HEK293 (cell line): ENCODE results near the gene DNAH5.

Experiments
- CTCF ChIA-PET: fragments of 350-600 bp; formaldehyde crosslinking; extraction: SDS; loops from one replicate; lab custom pipeline; 2021; ENCODE audit warnings: antibody characterized with exemption; lab: Yijun Ruan, JAX
- POLR2A ChIA-PET: fragments of 300-600 bp; formaldehyde crosslinking; extraction: SDS; loops from one replicate; lab custom pipeline; 2020; ENCODE audit warnings: antibody characterized with exemption, inconsistent platforms; lab: Yijun Ruan, JAX
- H3K27ac ChIP-seq: fragments of 200-500 bp; sonication (Bioruptor generic); 2 replicates; pipeline ENCODE4 v1.5.1; 2014; ENCODE audit warnings: low read depth, low read length, control low read depth, inconsistent platforms; ENCODE audit errors: extremely low read depth
- H3K36me3 ChIP-seq, 2 experiments: fragments of 200-500 bp in 1 of 2; sonication (Bioruptor generic) in 1 of 2; 1 replicate in 1 of 2; 2 replicates in 1 of 2; pipeline ENCODE4 v1.5.1; 2014 to 2017; ENCODE audit warnings: inconsistent platforms in 2 of 2, low read length in 2 of 2; ENCODE audit not compliant: control insufficient read depth in 2 of 2, insufficient read depth in 1 of 2
- H3K4me1 ChIP-seq: fragments of 200-500 bp; sonication (Bioruptor generic); 2 replicates; pipeline ENCODE4 v1.5.1; 2014; ENCODE audit warnings: mild to moderate bottlenecking, low read length, inconsistent platforms; ENCODE audit not compliant: control insufficient read depth, insufficient read depth
- H3K4me3 ChIP-seq: 2 replicates; pipeline ENCODE4 v1.5.1; 2011; ENCODE audit warnings: low read depth, mild to moderate bottlenecking, control low read depth, low read length, moderate library complexity
- H3K9me3 ChIP-seq: fragments of 200-500 bp; sonication (Bioruptor generic); 2 replicates; pipeline ENCODE4 v1.5.1; 2014; ENCODE audit warnings: low read depth, low read length, inconsistent platforms; ENCODE audit not compliant: control insufficient read depth, insufficient read depth
- CTCF ChIP-seq: fragments of 450-650 bp; formaldehyde crosslinking; IDR thresholded peaks from 2 replicates; pipeline ENCODE4 v1.5.1; 2016; ENCODE audit warnings: missing biosample characterization, missing genetic modification characterization
- GFI1B ChIP-seq: fragments of 450-650 bp; formaldehyde crosslinking; IDR thresholded peaks from 2 replicates; pipeline ENCODE4 v1.5.1; 2016; ENCODE audit warnings: missing biosample characterization, missing genetic modification characterization
- HOXD13 ChIP-seq: sonication (generic); formaldehyde crosslinking; IDR thresholded peaks from 2 replicates; pipeline ENCODE4 v1.8.0; 2022; ENCODE audit warnings: missing genetic modification reagents, borderline replicate concordance
- MZF1 ChIP-seq: fragments of 450-650 bp; formaldehyde crosslinking; IDR thresholded peaks from 2 replicates; pipeline ENCODE4 v1.5.1; 2017; ENCODE audit warnings: missing biosample characterization, missing genetic modification characterization, borderline replicate concordance
- PRDM10 ChIP-seq: fragments of 450-650 bp; formaldehyde crosslinking; IDR thresholded peaks from 2 replicates; pipeline ENCODE4 v1.5.1; 2016; ENCODE audit warnings: missing biosample characterization, missing genetic modification characterization
- RBAK ChIP-seq: fragments of 450-650 bp; formaldehyde crosslinking; IDR thresholded peaks from 2 replicates; pipeline ENCODE4 v1.5.1; 2016; ENCODE audit warnings: missing biosample characterization, missing genetic modification characterization
- SP7 ChIP-seq: fragments of 450-650 bp; formaldehyde crosslinking; IDR thresholded peaks from 2 replicates; pipeline ENCODE4 v1.5.1; 2016; ENCODE audit warnings: missing biosample characterization, missing genetic modification characterization
- YY1 ChIP-seq: fragments of 450-650 bp; formaldehyde crosslinking; IDR thresholded peaks from 2 replicates; pipeline ENCODE4 v1.5.1; 2018; ENCODE audit warnings: missing biosample characterization, missing genetic modification characterization
- YY2 ChIP-seq: fragments of 450-650 bp; formaldehyde crosslinking; IDR thresholded peaks from 2 replicates; pipeline ENCODE4 v1.5.1; 2016; ENCODE audit warnings: missing biosample characterization, missing genetic modification characterization
- ZBTB17 ChIP-seq: fragments of 450-650 bp; formaldehyde crosslinking; IDR thresholded peaks from 2 replicates; pipeline ENCODE4 v1.5.1; 2016; ENCODE audit warnings: missing biosample characterization, missing genetic modification characterization
- ZIC2 ChIP-seq: fragments of 450-650 bp; formaldehyde crosslinking; IDR thresholded peaks from 2 replicates; pipeline ENCODE4 v1.5.1; 2016; ENCODE audit warnings: missing biosample characterization, missing genetic modification characterization
- ZNF114 ChIP-seq: fragments of 450-650 bp; formaldehyde crosslinking; IDR thresholded peaks from 2 replicates; pipeline ENCODE4 v1.5.0; 2017; ENCODE audit warnings: missing biosample characterization, missing genetic modification characterization
- ZNF121 ChIP-seq: fragments of 450-650 bp; formaldehyde crosslinking; IDR thresholded peaks from 2 replicates; pipeline ENCODE4 v1.5.1; 2016; ENCODE audit warnings: missing biosample characterization, missing genetic modification characterization
- ZNF140 ChIP-seq: fragments of 450-650 bp; formaldehyde crosslinking; IDR thresholded peaks from 2 replicates; pipeline ENCODE4 v1.5.1; 2016; ENCODE audit warnings: missing biosample characterization, missing genetic modification characterization
- ZNF174 ChIP-seq: fragments of 450-650 bp; formaldehyde crosslinking; IDR thresholded peaks from 2 replicates; pipeline ENCODE4 v1.5.0; 2017; ENCODE audit warnings: missing biosample characterization, mild to moderate bottlenecking, missing genetic modification characterization
- ZNF202 ChIP-seq: fragments of 450-650 bp; formaldehyde crosslinking; IDR thresholded peaks from 2 replicates; pipeline ENCODE4 v1.5.1; 2016; ENCODE audit warnings: missing biosample characterization, missing genetic modification characterization, borderline replicate concordance
- ZNF211 ChIP-seq: fragments of 450-650 bp; formaldehyde crosslinking; IDR thresholded peaks from 2 replicates; pipeline ENCODE4 v1.5.1; 2016; ENCODE audit warnings: low read depth, missing biosample characterization, missing genetic modification characterization
- ZNF223 ChIP-seq: fragments of 450-650 bp; formaldehyde crosslinking; IDR thresholded peaks from 2 replicates; pipeline ENCODE4 v1.5.1; 2016; ENCODE audit warnings: missing biosample characterization, missing genetic modification characterization
- ZNF24 ChIP-seq: fragments of 450-650 bp; formaldehyde crosslinking; IDR thresholded peaks from 2 replicates; pipeline ENCODE4 v1.5.1; 2016; ENCODE audit warnings: missing biosample characterization, missing genetic modification characterization
- ZNF302 ChIP-seq: fragments of 450-650 bp; formaldehyde crosslinking; IDR thresholded peaks from 2 replicates; pipeline ENCODE4 v1.5.1; 2016; ENCODE audit warnings: missing biosample characterization, missing genetic modification characterization, low read depth
- ZNF433 ChIP-seq: fragments of 450-650 bp; formaldehyde crosslinking; IDR thresholded peaks from 2 replicates; pipeline ENCODE4 v1.5.1; 2016; ENCODE audit warnings: missing biosample characterization, missing genetic modification characterization, low read depth
- ZNF473 ChIP-seq: fragments of 450-650 bp; formaldehyde crosslinking; IDR thresholded peaks from 2 replicates; pipeline ENCODE4 v1.5.1; 2017; ENCODE audit warnings: missing biosample characterization, missing genetic modification characterization
- ZNF513 ChIP-seq: fragments of 450-650 bp; IDR thresholded peaks from 2 replicates; pipeline ENCODE4 v1.5.1; 2018; ENCODE audit warnings: missing biosample characterization, missing genetic modification characterization
- ZNF514 ChIP-seq: fragments of 450-650 bp; formaldehyde crosslinking; IDR thresholded peaks from 2 replicates; pipeline ENCODE4 v1.5.1; 2016; ENCODE audit warnings: missing biosample characterization, missing genetic modification characterization
- ZNF555 ChIP-seq: fragments of 450-650 bp; formaldehyde crosslinking; conservative IDR thresholded peaks from 2 replicates; pipeline ENCODE4 v1.5.1; 2017; ENCODE audit warnings: missing biosample characterization, mild to moderate bottlenecking, missing genetic modification characterization, inconsistent platforms
- ZNF670 ChIP-seq: fragments of 450-650 bp; formaldehyde crosslinking; IDR thresholded peaks from 2 replicates; pipeline ENCODE4 v1.5.1; 2016; ENCODE audit warnings: missing biosample characterization, missing genetic modification characterization, low read depth
- ZSCAN30 ChIP-seq: fragments of 450-650 bp; IDR thresholded peaks from 2 replicates; pipeline ENCODE4 v1.5.1; 2018; ENCODE audit warnings: missing biosample characterization, mild to moderate bottlenecking, missing genetic modification characterization, moderate library complexity

The DNAH5 gene

GRCh38 chr5:13913962-13914361 is 30.5 kb downstream of the DNAH5 start:
- Histone ChIP-seq H3K27ac (no peak overlapping the region), H3K4me3 (no peak overlapping the region), H3K4me1 (no peaks in the 10 kb centered on the region), H3K9me3 (no peaks in the 10 kb centered on the region), H3K36me3 (no peaks in the 10 kb centered on the region)
- ChIA-PET CTCF (interaction anchor here (0.6 kb wide), 2 partner anchors 402 to 831 kb away, joined by 4 to 5 read pairs; no protein-coding TSS in a partner anchor), POLR2A (no interaction called here)
- TF ChIP-seq RBAK: no peak
- TF ChIP-seq ZNF140 (tag by site-specific recombination): no peak
- TF ChIP-seq ZNF514 (tag by site-specific recombination): no peak
- no peak for TF ChIP-seq ZNF174 (tag by site-specific recombination)
- no peak for TF ChIP-seq ZNF473 (tag by site-specific recombination)
- TF ChIP-seq CTCF (tag by site-specific recombination): no peak
- TF ChIP-seq SP7 (tag by site-specific recombination): no peak

GRCh38 chr5:13910637-13911288 is 33.7 kb downstream of the DNAH5 start:
- POLR2A ChIA-PET: no interaction called here
- no peak for TF ChIP-seq ZNF211
- TF ChIP-seq ZNF114 (tag by site-specific recombination): no peak
- no peak for TF ChIP-seq YY2
- no peak for TF ChIP-seq ZNF433 (tag by site-specific recombination)
- no peak for TF ChIP-seq ZNF513
- no peak for TF ChIP-seq ZNF302 (tag by site-specific recombination)
- no peak for TF ChIP-seq YY1 (tag by site-specific recombination)
- no peak for TF ChIP-seq ZNF670
- no peak for TF ChIP-seq ZNF223 (tag by site-specific recombination)
- TF ChIP-seq ZNF202 (tag by site-specific recombination): no peak
- no peak for TF ChIP-seq ZBTB17
- TF ChIP-seq PRDM10: no peak
- TF ChIP-seq GFI1B (tag by site-specific recombination): no peak
- TF ChIP-seq MZF1 (tag by site-specific recombination): no peak
- TF ChIP-seq ZNF555 (tag by site-specific recombination): no peak
- no peak for TF ChIP-seq ZSCAN30
- no peak for TF ChIP-seq ZNF121 (tag by site-specific recombination)
- TF ChIP-seq ZIC2: no peak
- no peak for TF ChIP-seq HOXD13 (CRISPR knock-in tag)
- TF ChIP-seq ZNF24 (tag by site-specific recombination): no peak

More at GRCh38 chr5:13910637-13911288, 33.7 kb downstream of the DNAH5 start:
- CTCF ChIA-PET: interaction anchor here (0.6 to 1.1 kb wide), 3 partner anchors 23 to 855 kb away, joined by 3 to 4 read pairs (median 3); no protein-coding TSS in a partner anchor
- Histone ChIP-seq H3K4me3 (no peak overlapping the region), H3K27ac (no peak overlapping the region), H3K9me3 (no peaks in the 10 kb centered on the region), H3K4me1 (no peaks in the 10 kb centered on the region), H3K36me3 (no peaks in the 10 kb centered on the region)
